NOMO-1 treated with DMSO at 0.1 percent for 48 hours (cell line): Measurements from ENCODE around the gene NKX1-2.

Experiments
- DNase-seq: peaks from one replicate; lab custom pipeline; 2025; ENCODE audit not compliant: unreplicated experiment; lab: John Stamatoyannopoulos, UW

Gene NKX1-2

DNA sequence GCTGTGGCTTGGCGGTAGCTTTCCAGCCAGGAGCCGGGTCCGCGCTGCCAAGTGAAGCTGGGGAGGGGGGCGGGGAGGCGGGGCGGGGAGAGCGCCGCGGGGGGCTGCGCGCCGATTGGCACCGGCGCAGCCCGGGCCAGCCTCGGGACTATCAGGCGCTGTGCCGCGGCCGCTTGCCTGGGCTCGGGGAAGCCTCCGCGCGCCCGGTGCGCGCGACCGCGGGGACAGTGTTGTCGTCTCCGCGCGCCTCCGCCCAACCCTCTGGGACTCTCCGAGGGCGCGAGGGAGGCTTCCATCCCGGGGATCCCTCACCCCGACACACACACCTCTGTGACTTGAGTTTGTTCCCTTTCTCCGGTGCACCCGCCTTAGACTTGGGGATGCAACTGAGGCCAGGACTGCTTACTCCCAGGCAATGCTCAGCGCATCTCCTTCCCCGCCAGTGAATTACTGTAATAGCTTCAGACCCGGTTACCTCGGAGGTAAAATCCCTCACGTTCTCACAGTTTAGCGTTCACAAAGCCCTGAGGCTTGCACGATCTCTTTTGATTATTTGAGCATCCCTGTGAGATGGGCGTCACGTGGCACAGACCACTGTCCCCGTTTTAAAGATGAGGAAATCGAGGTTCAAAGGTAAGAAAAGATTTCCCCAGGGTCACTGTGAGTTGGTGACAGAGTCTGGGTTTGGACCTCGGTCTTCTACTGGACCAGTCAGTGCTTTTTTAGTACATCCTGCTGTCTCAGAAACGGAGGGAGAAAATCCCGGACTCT lies at the start of gene NKX1-2:
Gene NKX1-2, minus strand, starts transcription at position 24 of the 771 bp plus-strand sequence. CDS start 92 bp downstream, outside the sequence.
- DNase-seq = no peak

- no peak for DNase-seq
These were observed 48.2 kb upstream of the NKX1-2 start for GRCh38 chr10:124498056-124498455.

DNA sequence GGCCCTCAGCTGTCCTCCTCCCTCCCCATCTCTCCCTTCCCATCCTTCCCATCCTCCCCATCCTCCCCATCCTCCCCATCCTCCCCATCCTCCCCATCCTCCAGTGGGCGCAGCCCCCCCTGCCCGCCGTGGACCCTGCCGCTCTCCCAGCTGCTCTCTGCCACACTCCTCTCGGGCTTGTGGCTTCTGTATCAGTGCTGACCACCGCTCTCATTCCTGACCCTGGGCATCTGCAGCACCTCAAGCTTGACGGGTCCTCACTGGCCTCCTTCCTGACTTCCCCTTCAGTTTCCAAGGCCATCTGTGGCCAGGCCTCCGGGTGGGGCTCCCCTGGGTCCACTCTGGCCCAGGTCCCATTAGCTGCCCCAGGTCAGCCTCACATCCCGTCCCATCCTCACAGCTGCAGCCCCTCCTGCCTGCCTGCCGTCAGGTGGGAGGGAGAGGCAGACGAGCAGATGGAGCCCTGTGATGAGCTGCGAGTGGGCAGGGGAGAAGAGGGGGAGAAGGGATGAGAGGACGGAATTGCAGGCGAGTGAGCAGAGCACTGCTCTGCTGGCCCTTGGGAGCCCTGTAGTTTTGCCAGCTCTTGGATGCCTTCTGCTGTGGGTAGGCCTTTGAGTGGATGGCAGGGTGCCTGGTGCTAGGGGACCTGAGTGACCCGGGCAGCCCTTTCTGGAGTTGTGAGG lies 47.5 kb upstream of the NKX1-2 start:
- no peak for DNase-seq

GRCh38 chr10:124496620-124497019 lies 46.8 kb upstream of the NKX1-2 start:
- no peak for DNase-seq

- DNase-seq = no peak
These were observed 46.3 kb upstream of the NKX1-2 start for GRCh38 chr10:124496150-124496549.

DNA sequence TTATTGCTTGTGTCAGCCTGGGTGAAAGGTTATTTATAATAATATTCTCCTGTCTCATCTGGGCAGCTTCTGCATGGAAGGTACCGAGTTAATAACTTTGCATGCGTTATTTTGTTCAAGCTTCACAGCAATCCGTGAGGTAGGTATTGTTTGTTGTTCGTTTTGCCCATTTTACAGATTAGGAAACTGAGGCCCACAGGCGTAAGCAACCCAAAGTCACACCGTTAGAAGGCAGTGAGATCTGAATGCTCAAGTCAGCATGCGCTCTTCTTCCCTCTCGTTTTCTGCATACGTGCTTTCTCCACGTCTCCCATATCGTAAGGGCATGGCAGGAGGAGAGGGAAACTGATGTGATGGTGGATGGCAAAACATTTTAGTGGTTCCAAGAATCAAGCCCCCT lies 45.9 kb upstream of the NKX1-2 start:
- no peak for DNase-seq

- DNase-seq = no peak
These were observed 45.3 kb upstream of the NKX1-2 start for GRCh38 chr10:124495162-124495561.

- peak; percentile 25 for DNase-seq
These were observed 44.4 kb upstream of the NKX1-2 start for GRCh38 chr10:124494046-124494807.

- peak; percentile 53 for DNase-seq
These were observed 43.5 kb upstream of the NKX1-2 start for GRCh38 chr10:124493214-124493882.

DNA sequence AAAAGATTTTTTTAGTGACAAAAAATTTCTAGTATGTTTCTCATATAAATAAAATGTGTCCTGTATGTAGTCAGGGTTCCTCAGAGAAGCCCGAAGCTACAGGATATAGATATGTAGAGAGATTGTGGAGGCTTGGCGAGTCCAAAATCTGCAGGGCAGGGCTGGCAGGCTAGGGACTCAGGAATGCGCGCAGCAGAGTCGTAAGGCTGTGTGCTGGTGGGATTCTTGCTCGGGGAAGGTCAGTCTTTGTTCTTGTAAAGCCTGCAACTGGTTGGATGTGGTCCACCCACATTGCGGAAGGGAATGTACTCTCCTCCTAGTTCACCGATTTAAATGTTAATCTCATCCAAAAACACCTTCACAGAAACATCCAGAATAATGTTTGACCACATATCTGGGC lies 42.4 kb upstream of the NKX1-2 start:
- no peak for DNase-seq

DNA sequence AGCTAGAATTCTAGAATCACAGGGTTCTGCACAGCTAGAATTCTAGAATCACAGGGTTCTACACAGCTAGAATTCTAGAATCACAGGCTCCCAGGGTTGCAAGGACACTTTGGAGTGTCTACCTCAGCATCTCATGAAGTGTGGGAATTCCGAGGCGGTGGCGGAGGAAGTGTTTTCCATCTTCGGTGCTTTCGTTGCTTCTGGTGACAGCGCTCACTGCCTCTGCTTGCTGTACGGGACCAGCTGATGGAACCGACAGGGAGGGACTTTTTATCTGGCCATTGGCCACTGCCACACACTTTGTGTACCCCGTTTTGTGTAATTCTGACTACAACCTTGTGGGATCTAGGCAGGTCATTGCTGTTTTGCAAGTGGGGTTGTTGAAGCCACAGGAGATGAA lies 41.3 kb upstream of the NKX1-2 start:
- DNase-seq = no peak

DNA sequence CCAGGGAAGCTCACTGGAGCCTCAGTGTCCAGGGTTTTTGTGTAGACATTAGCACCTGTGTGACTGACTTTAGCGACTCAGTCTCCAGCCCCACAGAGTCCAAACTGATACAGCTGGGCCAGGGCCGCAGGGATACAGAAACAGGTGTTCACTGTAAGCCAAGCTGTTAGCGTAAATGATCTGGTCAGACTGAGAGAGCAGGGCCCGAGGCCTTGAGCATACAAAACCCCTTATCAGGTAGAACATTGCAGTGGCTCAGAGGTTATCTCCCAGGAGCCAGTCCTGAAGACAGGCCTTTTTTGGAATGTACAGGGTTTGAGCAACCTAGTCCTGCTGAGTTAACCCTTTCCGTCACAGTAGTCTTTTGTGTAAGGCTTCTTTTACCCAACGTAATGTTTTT lies 36.8 kb upstream of the NKX1-2 start:
- DNase-seq = no peak

DNA sequence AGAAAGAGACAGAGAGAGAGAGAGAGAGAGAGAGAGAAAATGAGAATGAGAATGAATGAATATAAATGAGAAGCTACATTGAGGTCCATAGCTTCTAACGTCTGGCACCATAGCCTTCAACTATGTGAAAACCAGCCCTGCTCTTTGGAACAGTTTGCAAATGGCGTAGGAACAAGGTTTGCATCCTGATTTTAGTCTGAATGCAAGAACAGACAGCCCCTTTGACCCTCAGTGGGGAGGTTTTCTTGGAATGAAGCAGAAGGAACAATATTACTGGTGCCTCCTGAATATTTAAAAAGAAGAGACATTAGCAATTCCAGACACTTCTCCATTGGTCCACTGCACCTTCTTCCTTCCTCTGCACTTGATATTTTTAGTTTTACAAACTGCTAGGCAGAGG lies 34.8 kb upstream of the NKX1-2 start:
- no peak for DNase-seq

DNA sequence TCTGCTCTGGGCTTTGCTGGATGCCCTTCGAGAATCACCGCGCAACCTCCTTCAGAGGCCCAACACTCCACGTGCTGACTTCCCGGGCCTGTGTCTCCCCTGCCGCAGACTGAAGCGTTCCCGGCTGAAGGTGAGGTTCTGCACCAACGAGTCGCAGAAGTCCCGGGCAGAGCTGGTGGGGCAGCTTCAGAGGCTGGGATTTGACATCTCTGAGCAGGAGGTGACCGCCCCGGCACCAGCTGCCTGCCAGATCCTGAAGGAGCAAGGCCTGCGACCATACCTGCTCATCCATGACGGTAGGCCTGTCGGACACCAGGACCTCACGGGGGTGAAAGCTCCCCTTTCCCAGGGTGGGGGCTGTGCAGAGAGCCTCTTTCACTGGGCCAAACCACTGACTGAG lies 34.2 kb upstream of the NKX1-2 start:
- no peak for DNase-seq

GRCh38 chr10:124482876-124483275 lies 33.0 kb upstream of the NKX1-2 start:
- DNase-seq = no peak

DNA sequence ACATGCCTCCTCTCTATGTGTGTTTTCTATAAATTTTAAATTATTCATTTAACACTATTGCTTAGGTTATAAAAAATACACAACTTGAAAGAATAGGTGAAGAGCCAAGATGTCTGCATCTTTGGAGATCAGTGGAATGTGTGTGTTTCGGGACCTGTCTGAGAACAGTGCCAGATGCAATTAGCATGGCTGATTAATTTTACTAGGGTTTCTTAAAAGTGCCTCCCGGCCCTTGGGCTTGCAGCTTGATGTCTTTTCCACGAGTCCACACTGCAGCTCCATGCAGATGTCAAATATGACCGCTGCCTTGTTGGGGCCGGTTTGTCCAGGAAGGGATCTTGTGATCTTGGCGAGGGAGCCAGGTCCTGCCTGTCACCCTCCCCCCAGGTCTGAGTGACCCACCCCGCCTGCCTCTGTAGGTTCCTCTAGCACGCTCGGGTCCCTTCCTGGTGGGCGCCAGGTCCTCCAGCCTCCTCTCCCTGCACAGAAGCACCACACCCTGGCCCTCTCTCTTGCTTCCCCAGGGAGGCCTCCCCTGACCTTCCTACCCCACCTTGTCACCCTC lies 32.5 kb upstream of the NKX1-2 start:
- no peak for DNase-seq

DNA sequence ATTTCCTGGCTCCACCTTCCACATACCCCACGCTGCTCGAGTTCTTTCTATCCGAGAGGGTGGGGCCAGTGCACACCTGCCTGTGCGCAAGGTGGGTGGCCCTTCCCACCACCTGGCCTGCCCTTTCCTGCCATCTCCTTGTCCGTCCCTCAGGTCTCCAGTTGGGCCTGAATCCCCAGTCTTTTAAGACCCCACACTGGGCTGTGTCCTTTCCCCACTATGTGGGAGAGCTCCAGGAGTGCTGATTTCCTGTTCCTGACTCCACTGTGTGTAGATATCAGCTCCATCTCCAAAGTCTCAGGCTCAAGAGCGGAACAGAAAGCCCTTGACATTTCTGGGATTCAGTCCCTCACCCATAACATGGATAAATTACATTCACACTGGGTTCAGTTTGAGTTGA lies 31.9 kb upstream of the NKX1-2 start:
- no peak for DNase-seq

DNA sequence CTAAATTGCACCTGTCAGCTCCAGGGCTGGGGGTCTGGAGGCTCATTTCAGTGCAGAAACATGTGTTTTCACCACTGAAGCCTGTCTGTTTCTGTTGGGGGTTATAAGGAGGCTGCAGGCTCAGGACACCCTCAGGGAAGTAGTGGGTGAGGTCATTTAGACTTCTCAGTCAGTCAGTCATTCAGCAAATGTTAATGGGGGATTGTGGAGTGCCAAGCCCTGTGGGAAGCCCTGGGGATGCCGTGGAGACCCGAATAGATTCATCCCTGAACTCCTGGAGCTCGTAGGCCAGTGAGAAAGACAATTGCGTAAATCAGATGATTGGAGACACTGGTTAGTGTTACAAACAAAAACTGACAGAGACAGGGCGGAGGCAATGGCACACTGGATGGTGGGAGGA lies 31.0 kb upstream of the NKX1-2 start:
- no peak for DNase-seq

DNA sequence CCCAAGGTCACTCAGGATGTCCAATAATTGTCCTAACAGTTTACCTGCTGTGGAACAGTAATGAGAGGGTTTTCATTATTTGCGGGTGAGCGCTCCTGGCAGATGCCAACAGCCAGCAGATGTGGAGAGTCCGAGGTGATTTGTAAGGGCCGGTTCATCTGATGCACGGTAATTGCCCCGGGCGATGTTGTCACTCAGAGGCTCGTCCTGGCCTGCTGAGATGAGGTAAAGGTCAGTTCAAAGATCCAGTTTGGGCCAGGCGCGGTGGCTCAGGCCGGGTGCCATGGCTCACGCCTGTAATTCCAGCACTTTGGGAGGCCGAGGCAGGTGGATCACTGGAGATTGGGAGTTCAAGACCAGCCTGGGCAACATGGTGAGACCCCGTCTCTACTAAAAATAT lies 28.7 kb upstream of the NKX1-2 start:
- DNase-seq = no peak

DNA sequence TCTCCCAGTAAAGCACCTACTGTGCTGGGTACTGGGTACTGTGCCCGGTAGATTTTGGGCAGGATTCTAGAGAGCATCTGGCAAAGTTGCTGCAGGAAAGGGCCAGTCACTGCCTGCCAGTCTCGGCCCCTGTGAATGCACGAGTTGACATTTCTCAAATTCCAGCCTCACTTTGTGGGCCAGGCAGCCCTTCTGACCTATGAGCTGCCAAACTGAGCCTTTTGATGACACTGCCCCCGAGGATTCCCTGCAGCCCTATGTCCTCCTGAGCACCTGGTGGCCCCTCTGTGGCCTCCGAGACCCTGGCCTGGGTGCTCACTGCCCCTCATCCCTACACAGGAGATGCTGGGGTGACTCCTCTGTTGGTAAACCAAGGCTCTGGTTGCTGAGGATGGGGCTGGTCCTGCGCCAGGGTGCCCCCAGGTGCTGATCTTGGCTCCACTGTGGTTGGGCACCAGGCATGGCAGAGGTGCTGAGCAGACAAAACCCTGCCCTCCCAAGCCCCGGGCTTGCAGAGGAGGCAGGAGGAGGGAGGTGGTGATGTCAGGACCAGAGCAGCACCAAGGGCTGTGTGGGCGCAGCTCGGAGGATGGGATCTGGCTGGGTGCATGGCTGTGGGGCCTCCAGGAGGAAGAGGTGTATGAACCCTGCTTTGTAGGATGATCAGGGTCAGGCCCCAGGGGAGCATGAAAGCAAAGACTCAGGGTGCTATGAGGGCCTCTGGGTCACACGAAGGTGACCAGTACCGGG lies 28.0 kb upstream of the NKX1-2 start:
- no peak for DNase-seq
